GM19324 (cell line): ENCODE data around the gene FAM184A.
A peak's percentile ranks its signal among the peaks of the same experiment; 100 is the strongest.
"Not testable (repeated sequence)": the region's sequence is repeated elsewhere in the genome, so short reads cannot be mapped to it uniquely, and the experiment has no call there.

Source experiments
- ATAC-seq: cut with Tn5 transposase; IDR thresholded peaks from one replicate; pipeline ENCODE4 v1.9.1; 2021; ENCODE audit warnings: mild to moderate bottlenecking, moderate library complexity; ENCODE audit not compliant: unreplicated experiment, low FRiP score

Gene FAM184A

GRCh38 chr6:119102901-119103300 lies 24.4 kb upstream of the FAM184A start:
- ATAC-seq: no peak

GRCh38 chr6:119100115-119100514 lies 21.7 kb upstream of the FAM184A start:
- ATAC-seq: no peak

- not testable (repeated sequence) for ATAC-seq
Observed at GRCh38 chr6:119097815-119098361, 19.4 kb upstream of the FAM184A start.

GRCh38 chr6:119096721-119097565 lies 18.5 kb upstream of the FAM184A start:
- ATAC-seq: no peak

- no peak for ATAC-seq
Observed at GRCh38 chr6:119090256-119090655, 11.8 kb upstream of the FAM184A start.

GRCh38 chr6:119084784-119085183 lies 6.3 kb upstream of the FAM184A start:
- no peak for ATAC-seq

- no peak for ATAC-seq
Observed at GRCh38 chr6:119083007-119083406, 4.5 kb upstream of the FAM184A start.

- ATAC-seq: no peak
Observed at GRCh38 chr6:119079283-119079809, 882 bp upstream of the FAM184A start.

GRCh38 chr6:119077643-119078375 lies 655 bp downstream of the FAM184A start:
- peak; percentile 37 for ATAC-seq

GRCh38 chr6:119077391-119077642 lies 1.1 kb downstream of the FAM184A start:
- ATAC-seq: no peak

- no peak for ATAC-seq
Observed at GRCh38 chr6:119076576-119077390, 1.7 kb downstream of the FAM184A start.

- ATAC-seq: no peak
Observed at GRCh38 chr6:119076173-119076572, 2.3 kb downstream of the FAM184A start.

GRCh38 chr6:119075200-119075981 lies 3.1 kb downstream of the FAM184A start:
- no peak for ATAC-seq

GRCh38 chr6:119073307-119074051 lies 5.0 kb downstream of the FAM184A start:
- ATAC-seq: peak; percentile 33

GRCh38 chr6:119071576-119071975 lies 6.9 kb downstream of the FAM184A start:
- no peak for ATAC-seq

GRCh38 chr6:119067091-119067490 lies 11.4 kb downstream of the FAM184A start:
- ATAC-seq: no peak

GRCh38 chr6:119066517-119066916 lies 11.9 kb downstream of the FAM184A start:
- ATAC-seq: no peak

- ATAC-seq: no peak
Observed at GRCh38 chr6:119065955-119066354, 12.5 kb downstream of the FAM184A start.

GRCh38 chr6:119065382-119065781 lies 13.1 kb downstream of the FAM184A start:
- ATAC-seq: no peak
